Right renal cortex interstitium (tissue), 3 donors: ENCODE results near the gene GPATCH8. TPM values are rescaled to one million over a fixed set of nuclear protein-coding genes. Genes with fewer than 3 reads are reported as not detected.
"Not testable (repeated sequence)": the region's sequence is repeated elsewhere in the genome, so short reads cannot be mapped to it uniquely, and the experiment has no call there.

Experiments
- DNase-seq, 3 donors: peaks; one replicate each; pipeline ENCODE4 v3.0.0-alpha.2; 2013; ENCODE audit warnings: low read depth in 3 of 3, low spot score in 2 of 3
- polyA plus RNA-seq, 3 donors: library from polyadenylated mRNA; unstranded; fragments of 120-200 nt; gene quantifications; one replicate each; pipeline ENCODE4 v1.2.1, GENCODE V29; 2013; ENCODE audit not compliant: insufficient read length in 3 of 3

The GPATCH8 gene
- polyA plus RNA-seq, 3 donors = 38.3 to 45.8 (median 42.3) TPM

DNA sequence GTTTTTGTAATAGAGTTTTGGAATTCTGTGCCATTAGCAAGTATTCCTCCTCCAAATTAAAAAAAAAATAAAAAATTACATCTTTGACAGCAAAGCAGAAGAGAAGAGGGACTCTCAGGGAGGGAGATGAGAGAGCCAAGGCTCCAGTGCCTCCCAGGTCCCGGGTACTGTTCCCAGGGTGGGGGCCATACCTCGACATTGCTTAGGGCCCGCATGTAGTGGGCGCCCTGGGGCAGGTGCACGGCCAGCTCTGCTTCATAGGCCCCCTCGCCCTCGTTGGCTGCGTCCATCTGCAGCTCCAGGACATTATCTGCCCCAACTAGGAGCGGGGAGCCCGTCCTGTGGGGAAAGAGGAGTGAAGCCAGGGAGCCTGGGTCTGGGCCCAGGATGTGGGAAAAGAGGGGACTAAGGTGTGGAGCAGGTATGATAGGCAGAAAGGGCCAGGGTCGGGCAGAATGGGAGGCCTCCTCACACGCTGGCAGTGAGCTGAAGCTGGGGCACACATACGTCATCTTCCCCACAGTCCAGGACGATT lies 125.0 kb downstream of the GPATCH8 start:
- no peak for DNase-seq

DNA sequence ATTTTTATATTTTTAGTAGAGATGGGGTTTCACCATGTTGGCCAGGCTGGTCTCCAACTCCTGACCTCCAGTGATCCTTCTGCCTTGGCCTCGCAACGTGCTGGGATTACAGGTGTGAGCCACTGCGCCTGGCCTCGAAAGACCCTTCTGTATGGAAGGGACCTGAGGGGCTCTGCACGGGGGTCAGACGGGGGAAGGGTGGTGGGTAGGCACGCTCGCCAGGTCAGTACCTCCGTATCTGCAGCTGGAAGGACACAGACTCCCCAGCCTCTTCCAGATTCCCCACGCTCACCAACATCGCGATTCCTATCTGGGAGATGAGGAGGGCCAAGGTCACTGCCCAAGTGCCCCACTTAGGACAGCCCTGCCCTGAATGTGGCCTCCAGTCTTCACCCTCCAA lies 126.4 kb downstream of the GPATCH8 start:
- DNase-seq = no peak

DNA sequence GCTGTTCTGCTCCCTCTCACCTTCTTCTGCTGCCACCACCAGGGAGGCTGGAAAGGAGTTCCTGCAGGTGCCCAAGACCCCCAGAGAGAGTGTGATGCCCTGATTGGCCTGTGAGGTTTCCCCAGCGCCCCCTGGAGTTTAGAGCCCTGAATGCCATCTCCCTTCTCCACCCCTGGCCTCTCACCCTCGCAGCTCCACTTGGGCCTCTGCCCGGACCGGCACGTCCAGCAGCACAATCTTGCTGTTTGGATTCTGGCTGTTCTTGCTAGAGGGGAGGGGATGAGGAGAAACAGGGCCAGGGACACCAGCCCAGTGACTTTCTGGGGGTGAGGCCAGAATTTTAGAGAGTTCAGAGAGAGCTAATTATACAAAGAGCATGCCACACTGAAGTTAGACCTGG lies 127.1 kb downstream of the GPATCH8 start:
- no peak for DNase-seq

DNA sequence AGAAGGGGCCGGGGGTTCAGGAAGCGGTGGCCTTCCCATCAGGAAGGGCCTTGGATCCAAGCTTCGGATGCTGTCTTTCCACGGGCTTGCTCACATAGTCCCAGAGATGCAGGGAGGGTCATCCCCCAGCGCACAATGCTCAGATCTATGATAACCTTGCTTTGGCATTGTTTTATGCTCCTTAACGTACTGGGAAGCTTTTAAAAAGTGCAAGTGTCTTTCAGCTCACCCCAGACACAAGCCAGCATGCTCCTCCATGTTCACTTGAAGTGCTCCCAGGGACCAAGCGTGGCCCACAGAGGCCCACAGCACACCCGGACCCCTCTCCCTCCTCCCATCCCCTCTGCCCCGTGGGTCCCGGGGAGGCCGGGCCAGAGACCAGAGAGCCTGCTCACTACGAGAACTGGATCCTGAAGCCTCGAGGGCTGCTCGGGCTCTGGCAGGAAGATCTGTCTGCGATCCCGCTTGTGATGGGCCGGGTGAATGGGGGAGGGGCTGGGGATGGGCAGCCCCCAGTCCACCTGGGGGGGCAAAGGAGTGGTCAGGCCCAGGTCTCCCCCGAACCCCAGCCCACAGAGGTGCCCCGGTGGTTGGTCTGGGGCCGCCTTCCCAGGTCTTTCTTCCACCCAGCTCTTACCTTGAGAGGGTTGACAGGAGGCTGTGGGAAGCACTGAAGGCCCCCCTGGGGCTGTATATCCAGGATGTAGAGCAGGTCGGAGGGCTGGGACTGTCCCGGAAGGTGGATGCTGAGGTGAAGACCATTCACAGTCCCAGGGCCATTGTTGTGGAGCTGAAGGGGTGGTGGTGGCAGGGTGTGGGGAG lies 127.8 kb downstream of the GPATCH8 start:
- no peak for DNase-seq

DNA sequence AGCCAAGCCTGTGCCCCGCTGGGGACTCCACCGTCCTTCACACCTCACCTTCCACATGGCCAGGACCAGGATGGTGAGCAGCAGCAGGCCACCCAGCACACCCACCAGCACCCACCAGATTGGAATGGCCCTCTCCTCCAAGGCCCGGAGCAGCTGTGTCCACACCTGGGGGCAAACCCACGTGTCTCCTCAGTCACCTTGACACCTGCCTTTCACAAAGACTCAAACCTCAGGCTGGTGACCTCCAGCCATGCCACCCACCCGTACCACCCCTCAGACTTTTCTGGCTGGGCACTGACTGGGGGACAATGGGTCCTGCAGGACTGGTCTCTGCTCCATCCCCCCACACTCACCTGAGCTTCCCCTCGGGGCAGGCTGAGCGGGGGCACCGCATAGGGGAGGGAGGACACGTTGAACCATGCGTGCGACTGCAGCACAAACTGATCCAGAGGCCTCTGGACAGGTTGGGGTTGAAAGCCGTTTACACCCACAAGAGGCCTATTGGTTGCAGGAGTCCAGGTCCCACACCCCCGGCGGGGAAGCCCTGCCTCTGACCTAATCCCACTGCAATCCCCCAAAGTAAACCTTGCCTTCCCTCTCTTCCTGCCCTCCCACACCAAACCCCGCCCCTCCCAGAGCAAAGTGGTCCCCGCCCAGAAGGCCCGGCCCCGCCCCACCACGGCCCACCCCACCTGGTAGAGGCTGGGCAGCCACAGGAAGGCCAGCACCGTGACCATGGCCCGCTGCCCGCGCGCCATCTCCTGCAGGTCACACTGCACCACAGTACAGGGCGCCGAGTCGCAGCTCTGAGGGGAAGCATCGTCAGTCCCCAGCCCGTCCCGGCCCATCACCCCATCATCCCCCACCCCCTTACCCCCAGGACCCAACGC lies 128.7 kb downstream of the GPATCH8 start:
- DNase-seq = no peak

DNA sequence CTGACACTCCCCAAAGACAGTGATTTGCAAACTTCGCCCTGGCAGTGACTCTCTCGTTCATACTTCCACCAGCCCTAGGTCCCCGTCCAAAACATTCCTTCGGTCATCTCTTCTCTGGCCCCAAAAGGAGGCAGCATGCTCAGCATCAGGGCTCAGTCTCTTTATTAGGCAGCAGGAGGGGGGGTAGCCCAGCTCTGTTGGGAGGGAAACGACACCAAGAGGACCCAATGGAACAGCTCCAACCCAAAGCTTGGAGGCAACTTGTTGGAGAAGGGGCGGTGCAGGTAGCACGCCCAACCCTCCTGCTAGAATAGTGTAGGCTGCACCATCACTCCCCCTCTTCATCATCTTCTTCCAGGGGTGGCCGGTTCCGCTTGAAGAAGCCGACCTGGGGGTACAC lies 131.2 kb downstream of the GPATCH8 start:
- DNase-seq = no peak

DNA sequence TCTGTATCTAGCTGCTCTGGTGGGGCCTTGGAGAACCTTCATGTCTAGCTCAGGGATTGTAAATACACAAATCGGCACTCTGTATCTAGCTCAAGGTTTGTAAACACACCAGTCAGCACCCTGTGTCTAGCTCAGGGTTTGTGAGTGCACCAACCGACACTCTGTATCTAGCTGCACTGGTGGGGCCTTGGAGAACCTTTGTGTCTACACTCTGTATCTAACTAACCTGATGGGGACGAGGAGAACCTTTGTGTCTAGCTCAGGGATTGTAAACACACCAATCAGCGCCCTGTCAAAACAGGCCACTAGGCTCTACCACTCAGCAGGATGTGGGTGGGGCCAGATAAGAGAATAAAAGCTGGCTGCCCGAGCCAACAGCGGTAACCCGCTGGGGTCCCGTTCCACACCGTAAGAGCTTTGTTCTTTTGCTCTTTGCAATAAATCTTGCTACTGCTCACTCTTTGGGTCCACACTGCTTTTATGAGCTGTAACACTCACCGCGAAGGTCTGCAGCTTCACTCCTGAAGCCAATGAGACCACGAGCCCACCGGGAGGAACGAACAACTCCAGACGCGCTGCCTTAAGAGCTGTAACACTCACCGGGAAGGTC lies 133.7 kb downstream of the GPATCH8 start:
- DNase-seq = not testable (repeated sequence)

DNA sequence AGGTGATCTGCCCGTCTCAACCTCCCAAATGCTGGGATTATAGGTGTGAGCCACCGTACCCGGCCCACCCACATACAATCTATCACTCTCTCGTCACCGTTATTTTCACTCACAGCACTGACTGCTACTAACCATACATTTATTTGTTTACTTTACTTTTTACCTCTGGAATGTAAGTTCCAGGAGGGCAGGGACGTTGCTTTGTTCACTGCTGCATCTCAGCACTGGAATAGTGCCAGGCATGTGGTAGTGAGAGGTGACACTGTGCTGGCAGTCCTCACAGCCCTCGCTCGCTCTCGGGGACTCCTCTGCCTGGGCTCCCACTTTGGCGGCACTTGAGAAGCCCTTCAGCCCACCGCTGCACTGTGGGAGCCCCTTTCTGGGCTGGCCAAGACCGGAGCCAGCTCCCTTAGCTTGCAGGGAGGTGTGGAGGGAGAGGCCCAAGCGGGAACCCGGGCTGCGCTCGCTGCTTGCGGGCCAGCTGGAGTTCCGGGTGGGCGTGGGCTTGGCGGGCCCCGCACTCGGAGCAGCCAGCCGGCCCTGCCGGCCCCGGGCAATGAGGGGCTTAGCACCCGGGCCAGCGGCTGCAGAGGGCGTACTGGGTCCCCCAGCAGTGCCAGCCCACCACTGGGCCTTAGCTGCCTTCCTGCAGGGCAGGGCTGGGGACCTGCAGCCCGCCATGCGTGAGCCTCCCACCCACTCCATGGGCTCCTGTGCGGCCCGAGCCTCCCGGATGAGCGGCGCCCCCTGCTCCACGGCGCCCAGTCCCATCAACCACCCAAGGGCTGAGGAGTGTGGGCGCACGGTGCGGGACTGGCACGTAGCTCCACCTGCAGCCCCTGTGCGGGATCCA lies 134.6 kb downstream of the GPATCH8 start:
- DNase-seq = not testable (repeated sequence)

DNA sequence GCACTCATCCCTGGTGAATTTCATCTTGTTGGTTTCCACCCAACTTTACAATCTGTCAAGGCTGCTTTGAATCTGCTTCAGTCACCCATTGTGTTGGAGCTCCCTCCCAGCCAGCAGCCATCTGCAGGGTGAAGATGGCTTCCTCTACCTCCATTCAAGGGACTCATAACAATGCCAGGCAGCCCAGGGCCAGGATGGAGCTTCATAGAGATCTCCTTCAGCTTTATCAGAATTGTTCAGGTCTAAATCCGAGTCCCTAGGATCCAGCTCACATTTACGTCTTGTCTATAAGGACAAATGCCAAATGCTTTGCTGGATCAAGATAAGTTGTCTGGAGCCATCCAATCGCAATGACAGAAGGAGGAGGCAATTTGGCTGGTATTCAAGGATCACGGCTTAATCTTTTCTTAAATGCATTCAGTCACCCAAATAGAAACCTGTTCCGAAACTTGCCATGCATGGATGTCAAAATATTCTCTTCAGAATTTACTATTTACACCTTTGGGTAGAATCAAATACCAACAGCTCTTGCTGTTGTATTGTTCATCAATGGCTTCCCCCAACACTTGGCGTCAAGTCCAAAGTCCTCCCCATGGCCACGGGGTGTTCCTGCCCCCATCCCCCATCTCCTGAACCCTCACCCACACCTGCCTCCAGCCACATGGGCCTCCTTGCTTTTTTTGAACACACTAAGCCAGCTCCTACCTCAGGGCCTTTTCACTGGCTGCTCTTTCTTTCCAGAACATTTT lies 135.8 kb downstream of the GPATCH8 start:
- DNase-seq = no peak

DNA sequence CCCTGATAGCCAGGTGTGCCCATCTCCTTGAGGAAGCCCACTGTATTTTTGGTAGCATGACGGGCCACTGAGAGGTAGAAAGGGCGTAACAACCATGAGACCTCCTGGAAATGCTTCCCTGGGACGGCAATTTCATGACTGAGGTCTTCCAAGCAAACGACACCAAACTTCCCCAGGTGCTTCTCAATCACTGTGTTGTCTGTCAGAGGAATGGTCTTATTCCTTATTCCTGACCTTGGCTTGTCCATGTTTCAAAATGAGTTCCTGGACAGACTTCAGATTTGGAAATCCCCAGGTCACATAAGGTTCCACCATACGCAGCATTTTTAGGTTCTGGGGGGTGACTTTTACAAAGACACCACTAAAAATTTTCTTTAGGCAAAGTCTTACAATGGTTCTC lies 138.2 kb downstream of the GPATCH8 start:
- not testable (repeated sequence) for DNase-seq

DNA sequence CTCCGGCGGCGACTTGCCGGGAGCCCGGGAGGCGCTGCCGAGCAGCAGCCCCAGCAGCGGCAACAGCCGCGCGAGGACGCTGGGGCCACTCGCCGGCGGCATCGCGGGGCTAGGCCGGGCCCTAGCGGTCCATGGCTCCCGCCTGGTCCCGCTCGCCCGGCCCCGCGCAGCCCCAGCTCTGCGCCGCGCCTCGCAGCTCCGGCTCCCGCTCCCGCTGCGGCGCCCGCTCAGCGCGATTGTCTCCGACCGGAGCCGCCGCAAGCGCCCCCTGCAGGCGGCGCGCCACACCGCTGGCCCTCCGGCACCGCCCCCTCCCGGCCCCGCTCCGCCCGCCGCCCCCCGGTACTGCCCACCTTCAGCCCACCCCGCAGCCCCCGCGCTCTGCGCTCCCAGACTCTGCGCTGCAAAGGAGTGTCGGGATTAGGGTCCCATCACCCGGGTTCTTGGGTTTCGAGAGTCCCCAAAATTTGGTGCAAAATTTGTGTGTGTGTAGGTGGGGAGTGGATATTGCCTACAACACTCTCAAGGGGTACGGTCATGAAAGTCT lies 139.5 kb downstream of the GPATCH8 start, which contains the start of gene FAM171A2:
TSS of gene FAM171A2 (minus strand) at position 241 of the 547 bp plus-strand sequence. CDS start at position 102, 139 bp downstream.
- no peak for DNase-seq

DNA sequence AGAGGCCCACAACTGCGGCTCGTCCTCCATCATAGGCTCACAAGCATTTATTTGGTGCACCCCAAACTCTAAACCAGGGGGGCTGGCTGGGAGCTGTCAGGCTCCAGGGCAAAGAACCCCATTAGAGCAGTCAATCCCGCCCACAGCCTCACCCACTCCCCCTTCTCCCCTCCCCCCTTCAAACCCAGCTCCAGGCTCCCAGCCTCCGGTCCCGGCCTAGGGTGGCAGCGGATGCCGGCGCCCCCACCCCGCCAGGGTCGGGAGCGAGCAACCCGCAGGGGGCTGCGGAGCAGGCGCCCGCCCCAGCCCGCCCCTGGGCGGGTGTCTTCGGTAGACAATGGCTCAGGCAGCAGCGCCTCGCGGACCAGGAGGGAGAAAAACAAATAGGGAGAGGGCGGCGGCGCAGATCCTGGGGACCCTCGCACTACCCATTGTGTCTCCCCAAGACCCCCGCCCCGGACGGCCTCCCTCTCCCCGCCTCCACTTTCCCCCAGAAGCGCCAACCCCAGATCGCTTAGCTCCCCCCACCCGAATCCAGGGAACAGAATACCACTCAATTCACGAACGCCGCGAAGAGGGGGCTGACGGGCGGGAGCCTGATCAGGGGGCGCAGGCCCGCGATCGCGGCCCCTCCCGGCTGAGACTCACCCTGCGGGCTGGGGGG lies 140.1 kb downstream of the GPATCH8 start:
- DNase-seq = no peak

DNA sequence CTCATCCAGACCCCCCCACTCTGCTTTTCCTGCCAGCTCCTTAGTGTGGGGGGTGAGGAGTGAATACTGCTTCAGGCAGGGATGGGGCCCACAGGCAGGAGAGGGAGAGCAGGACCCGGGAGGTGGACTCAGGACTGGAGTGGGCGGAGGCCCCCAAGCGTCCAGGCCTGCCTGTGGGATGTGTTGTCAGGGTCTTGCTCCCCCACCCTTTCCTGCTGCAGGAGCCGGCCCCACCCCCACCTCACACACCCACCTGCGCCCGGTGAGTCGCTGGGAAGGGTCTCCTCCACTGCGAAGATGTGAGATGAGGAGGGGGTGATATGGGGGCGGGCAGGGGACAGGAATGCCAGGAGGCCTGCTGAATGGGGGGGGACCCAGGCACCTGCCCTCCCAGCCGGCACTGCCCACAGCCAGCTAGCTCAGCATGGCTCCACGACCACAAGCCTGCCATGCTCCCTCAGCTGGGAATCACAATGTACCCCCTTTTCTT lies 140.7 kb downstream of the GPATCH8 start:
- DNase-seq = no peak

DNA sequence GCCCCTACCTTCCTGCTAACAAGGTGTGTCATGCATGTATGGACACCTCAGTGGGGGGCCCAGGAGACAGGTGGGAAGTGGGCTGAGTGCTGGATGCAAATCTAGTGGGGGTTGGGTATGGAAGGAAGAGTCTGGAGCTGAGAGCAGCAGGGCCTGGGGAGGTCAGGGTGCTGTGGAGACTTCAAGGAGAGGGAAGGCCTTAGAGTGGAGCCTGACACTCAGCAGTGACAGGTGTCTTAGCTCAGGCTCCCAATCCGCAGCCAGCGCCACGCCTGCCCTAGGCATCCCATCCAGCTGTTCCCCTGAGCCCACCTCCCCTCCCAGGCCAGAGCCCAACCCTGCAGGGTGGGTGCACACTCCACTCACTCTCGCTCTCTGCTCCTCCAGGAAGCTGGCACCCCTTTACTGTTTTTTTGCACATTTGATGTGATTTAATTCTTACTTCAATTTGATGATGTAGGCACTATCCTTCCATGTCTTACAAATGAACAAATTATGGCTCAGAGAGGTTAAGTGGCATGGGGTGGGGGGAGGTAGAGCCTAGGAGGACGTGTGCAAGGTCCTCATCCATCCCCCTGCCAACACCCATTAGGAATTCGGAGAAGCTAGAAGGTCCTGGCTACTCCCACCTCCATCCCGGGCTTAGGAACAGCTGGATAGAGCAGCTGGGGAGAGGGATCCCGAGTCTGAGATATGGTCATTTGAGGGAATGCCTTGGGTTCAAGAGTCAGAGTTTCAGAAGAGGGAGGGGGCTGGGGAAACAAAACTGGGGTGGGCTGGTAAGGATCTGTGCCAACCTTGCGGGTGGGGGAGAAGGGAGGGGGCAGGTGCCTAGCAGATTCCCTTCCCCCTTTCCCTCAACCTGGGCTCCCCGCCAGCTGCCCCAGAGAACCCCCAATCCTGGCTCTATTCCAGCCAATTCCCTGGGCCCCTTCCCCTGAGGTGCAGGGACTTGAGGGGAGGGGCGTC lies 141.6 kb downstream of the GPATCH8 start:
- no peak for DNase-seq

DNA sequence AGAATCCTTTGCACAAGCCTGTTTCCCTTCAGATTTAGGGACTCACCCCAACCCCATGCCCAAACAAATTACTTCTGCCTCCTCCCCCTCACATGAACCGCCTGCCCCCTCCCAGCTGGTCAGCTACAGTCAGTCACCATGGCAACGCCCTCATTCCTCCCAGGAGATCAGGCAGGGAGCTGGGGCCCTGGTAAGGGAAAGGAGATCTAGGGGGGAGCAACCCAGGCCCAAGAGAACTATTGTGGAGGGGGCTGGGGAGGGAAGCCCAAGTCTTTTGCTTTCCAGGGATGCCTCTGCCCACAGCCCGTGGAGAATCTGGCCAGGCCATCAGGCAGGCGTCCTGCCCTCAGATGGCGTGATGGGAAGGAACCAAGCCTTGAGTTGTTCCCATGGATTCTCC lies 142.4 kb downstream of the GPATCH8 start:
- DNase-seq = no peak

DNA sequence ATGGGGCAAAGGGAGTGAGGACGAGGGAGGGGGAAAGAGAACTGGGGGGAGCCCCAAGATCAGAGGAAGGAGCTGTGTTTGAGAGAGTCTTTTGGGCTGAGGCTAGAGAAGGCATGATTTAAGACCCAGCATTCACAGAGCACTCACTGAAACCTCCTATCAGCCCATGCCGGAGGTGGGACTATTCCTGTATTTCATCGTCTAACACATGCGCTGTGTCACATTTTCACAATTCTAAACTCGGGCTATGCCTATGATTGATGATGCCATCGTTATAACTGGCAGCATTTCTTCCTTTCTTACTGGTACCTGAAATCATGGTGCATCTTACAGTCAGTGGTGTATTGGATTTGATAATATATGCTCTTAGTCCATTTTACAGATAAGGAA lies 143.1 kb downstream of the GPATCH8 start:
- no peak for DNase-seq

DNA sequence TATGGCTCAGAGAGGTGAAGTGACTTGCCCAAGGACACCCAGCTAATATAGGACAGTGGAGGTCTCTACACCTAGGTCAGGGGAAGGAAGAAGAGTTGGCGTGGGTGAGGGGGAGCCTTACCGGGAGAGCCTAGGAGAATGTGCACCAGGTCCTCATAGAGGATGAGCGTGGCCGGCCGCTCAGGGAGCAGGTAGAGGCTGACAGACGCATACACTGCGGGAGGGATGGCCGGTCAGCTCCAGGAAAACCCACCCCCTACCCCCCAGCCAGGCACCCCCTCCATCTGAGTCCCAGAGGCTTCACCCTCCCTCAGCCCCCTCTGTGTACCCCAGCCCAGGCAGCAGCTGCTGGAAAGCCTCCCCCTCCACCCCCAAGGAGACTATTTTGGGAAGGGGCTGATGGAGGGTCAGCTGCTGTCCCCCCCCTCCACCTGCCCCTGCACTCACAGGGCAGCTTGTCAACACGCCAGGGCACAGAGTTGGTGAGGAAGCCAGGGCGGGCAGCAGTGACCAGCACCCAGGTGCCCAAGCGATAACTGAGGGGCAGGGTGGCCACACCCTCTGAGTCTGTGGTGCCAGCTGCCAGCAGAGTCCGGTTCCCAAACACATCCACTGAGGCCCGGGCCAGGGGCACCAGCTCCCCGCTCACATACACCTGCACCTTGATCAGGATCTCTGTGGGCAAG lies 143.6 kb downstream of the GPATCH8 start:
- no peak for DNase-seq
